ENCODE data around the gene SLC6A17. TPM values are rescaled to one million over a fixed set of nuclear protein-coding genes. Genes with fewer than 3 reads are reported as not detected.

The SLC6A17 gene
- total RNA-seq, 2 experiments from 2014 or later, result 0.05 to 0.18 TPM

DNA sequence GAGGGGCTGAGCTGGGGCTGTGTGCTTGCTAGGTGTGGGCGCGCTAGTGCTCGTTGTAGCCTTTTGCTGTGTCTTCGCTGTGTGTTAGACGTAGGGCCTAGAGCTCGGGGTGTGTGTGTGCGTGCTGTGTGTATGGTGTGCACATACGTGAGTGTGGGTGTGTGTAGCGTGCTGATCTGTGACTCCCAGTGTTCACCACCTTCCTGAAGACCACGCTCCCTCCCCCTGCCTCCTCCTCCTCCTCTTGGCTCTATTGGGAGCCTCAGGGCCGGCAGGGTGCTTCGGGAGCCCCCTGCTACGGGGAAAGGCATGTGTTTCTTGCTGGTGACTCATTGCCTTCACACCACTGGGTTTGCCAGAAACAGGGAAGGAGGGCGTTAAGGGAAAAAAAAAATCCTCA, 50.4 kb downstream of the SLC6A17 start:
- H3K4me3 Mint-ChIP-seq, result no peak overlapping the region
- ATAC-seq (no peak), DNase-seq (no peak)
- H3K27me3 Mint-ChIP-seq, result no peaks in the 10 kb centered on the region
- H3K36me3 Mint-ChIP-seq (ENCODE audit: low read depth), result no peaks in the 10 kb centered on the region
- H3K4me1 Mint-ChIP-seq (ENCODE audit: low read depth), result peaks cover 12% of the 10 kb centered on the region
- TF ChIP-seq, protein P1, sequence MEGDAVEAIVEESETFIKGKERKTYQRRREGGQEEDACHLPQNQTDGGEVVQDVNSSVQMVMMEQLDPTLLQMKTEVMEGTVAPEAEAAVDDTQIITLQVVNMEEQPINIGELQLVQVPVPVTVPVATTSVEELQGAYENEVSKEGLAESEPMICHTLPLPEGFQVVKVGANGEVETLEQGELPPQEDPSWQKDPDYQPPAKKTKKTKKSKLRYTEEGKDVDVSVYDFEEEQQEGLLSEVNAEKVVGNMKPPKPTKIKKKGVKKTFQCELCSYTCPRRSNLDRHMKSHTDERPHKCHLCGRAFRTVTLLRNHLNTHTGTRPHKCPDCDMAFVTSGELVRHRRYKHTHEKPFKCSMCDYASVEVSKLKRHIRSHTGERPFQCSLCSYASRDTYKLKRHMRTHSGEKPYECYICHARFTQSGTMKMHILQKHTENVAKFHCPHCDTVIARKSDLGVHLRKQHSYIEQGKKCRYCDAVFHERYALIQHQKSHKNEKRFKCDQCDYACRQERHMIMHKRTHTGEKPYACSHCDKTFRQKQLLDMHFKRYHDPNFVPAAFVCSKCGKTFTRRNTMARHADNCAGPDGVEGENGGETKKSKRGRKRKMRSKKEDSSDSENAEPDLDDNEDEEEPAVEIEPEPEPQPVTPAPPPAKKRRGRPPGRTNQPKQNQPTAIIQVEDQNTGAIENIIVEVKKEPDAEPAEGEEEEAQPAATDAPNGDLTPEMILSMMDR (IDR thresholded peaks at IDR 0.05), result no peak
- ChIA-PET CTCF (interaction anchor here (0.8 to 17.6 kb wide), 4 partner anchors 90 to 295 kb away, joined by 3 to 761 read pairs (median 124); no protein-coding TSS in a partner anchor), POLR2A (interaction anchor here (1.0 kb wide), 1 partner anchor 110 kb away, joined by 3 read pairs; no protein-coding TSS in a partner anchor)
- intact Hi-C loops (cut with micrococcal nuclease), result loop anchor here (10.0 kb wide), 1 partner anchor 294 kb away; no protein-coding TSS in a partner anchor
- no peak overlapping the region for H3K27ac Mint-ChIP-seq
- no peaks in the 10 kb centered on the region for H3K9me3 Mint-ChIP-seq

DNA sequence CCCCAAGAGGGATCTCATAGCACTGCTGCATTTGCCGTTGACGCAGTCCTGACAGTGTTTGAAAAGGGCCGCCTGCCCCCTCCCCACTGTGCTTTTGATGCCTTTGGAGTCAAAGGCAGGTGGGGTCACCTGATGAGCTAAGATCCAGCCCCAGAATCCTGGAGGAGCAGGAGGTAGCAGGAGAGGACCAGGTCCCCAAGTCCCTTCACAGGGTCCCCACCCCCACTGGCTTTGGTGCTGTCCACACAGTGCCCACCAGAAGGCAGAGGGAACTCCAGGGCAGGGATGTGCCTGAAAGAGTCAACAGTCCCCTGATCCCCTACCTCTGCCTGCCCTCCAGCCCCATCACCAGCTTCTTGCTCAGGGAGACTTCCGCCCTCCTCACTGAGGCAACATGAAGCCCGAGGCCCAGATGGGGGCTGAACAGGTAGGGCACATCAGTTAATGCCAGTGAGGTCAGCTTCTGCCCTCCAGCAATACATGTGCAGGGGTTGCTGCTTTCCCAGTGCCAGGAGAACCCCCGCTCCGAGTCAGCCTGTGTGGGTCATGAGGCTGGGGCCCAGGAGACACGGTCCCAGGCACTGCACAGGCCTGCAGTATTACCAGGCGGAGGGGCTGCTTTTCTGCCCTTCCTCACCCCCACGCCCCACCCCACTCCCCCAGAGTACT, 51.0 kb downstream of the SLC6A17 start:
- Mint-ChIP-seq H3K36me3 (ENCODE audit: low read depth) (no peaks in the 10 kb centered on the region), H3K4me1 (ENCODE audit: low read depth) (peaks cover 12% of the 10 kb centered on the region), H3K27me3 (no peaks in the 10 kb centered on the region), H3K9me3 (no peaks in the 10 kb centered on the region), H3K27ac (no peak overlapping the region), H3K4me3 (no peak overlapping the region)
- DNase-seq, result no peak
- intact Hi-C loops (cut with micrococcal nuclease), result loop anchor here (10.0 kb wide), 1 partner anchor 294 kb away; no protein-coding TSS in a partner anchor
- POLR2A ChIA-PET, result interaction anchor here (1.0 kb wide), 1 partner anchor 109 kb away, joined by 3 read pairs; no protein-coding TSS in a partner anchor
- ATAC-seq, result no peak
- CTCF ChIA-PET, result interaction anchor here (0.8 to 17.6 kb wide), 6 partner anchors 12 to 295 kb away, joined by 3 to 761 read pairs (median 53); no protein-coding TSS in a partner anchor
- TF ChIP-seq, protein P1 (IDR thresholded peaks at IDR 0.05), result no peak

DNA sequence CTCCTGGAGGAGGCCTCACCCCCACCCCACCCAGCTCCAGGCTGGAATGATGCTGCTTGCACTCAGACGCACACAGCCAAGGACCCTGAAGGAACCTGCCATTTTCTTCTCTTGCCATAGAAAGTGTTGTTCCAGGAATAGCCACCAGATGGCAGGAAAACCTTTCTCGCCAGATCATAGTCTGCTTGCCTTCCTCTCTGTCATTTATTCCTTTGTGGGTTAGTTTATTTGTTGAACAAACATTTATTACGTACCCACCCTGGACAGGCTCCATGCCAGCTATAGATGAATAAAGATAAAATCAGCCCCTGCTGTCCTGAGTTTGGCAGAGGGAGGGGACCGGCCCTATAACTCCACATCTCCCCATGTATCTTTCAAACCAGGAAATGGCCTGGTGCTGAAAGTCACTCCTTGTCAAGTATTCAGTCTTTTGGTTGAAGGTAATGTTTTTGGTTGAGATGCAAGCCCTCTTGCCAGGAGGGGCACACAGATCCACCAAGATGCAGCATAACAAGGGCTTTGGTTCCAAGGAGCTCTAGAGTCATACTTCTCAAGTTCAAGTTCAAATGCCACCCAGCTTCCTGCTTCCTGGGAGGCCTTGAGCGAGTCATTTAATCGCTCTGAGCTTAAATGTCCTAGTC, 52.8 kb downstream of the SLC6A17 start:
- peak overlapping the region; percentile 91 for H3K27ac Mint-ChIP-seq
- intact Hi-C loops (cut with micrococcal nuclease), result loop anchor here (1.0 to 10.0 kb wide), 3 partner anchors 109 to 292 kb away; no protein-coding TSS in a partner anchor
- no peak overlapping the region for H3K4me3 Mint-ChIP-seq
- TF ChIP-seq, protein P1 (IDR thresholded peaks at IDR 0.05), result peak; percentile 78
- H3K9me3 Mint-ChIP-seq, result no peaks in the 10 kb centered on the region
- peaks cover 21% of the 10 kb centered on the region for H3K4me1 Mint-ChIP-seq (ENCODE audit: low read depth)
- CTCF ChIA-PET, result interaction anchor here (0.6 to 17.6 kb wide), 53 partner anchors 9 to 410 kb away, joined by 3 to 761 read pairs (median 4); partner anchors contain the start of genes AHCYL1, KCNA2, LAMTOR5 and RBM15
- DNase-seq (peak; percentile 84), ATAC-seq (peak; percentile 75)
- H3K27me3 Mint-ChIP-seq, result no peaks in the 10 kb centered on the region
- POLR2A ChIA-PET, result interaction anchor here (0.9 to 3.3 kb wide), 3 partner anchors 109 to 254 kb away, joined by 4 to 17 read pairs (median 6); partner anchors contain the start of gene RBM15
- no peaks in the 10 kb centered on the region for H3K36me3 Mint-ChIP-seq (ENCODE audit: low read depth)

DNA sequence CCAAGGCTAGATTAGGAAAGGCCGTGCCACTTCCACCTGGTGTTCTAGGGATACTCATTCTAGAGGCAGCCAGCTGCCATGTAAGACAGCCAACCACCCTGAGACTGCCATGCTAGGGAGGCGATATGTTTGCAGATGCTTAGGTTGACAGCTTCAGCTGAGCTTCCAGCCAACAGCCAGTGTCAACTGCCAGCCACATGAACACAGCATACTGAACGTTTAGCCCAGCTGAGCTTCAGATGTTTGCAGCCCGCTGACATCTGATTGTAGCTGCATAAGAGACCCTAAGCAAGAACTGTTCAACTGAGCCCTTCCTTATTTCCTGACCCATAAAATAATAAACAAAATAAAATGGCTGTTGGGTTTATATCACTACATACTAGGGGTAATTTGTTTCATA, 54.9 kb downstream of the SLC6A17 start:
- no peak overlapping the region for H3K4me3 Mint-ChIP-seq
- intact Hi-C loops (cut with micrococcal nuclease), result loop anchor here (10.0 kb wide), 1 partner anchor 290 kb away; no protein-coding TSS in a partner anchor
- H3K27ac Mint-ChIP-seq, result no peak overlapping the region
- no peaks in the 10 kb centered on the region for H3K36me3 Mint-ChIP-seq (ENCODE audit: low read depth)
- peaks cover 31% of the 10 kb centered on the region for H3K4me1 Mint-ChIP-seq (ENCODE audit: low read depth)
- no peaks in the 10 kb centered on the region for H3K27me3 Mint-ChIP-seq
- ChIA-PET POLR2A (interaction anchor here (1.1 to 3.3 kb wide), 2 partner anchors 129 to 134 kb away, joined by 3 to 17 read pairs; partner anchors contain the start of gene RBM15), CTCF (interaction anchor here (1.2 to 17.6 kb wide), 5 partner anchors 8 to 291 kb away, joined by 3 to 761 read pairs (median 69); partner anchors contain the start of gene RBM15)
- ATAC-seq (no peak), DNase-seq (no peak)
- TF ChIP-seq, protein P1 (IDR thresholded peaks at IDR 0.05), result no peak
- no peaks in the 10 kb centered on the region for H3K9me3 Mint-ChIP-seq

Data from activated CD8-positive, alpha-beta T cell treated with anti-CD3 and anti-CD28 coated beads for 36 hours (primary cell).